ENCODE data around the gene ANXA9. TPM values are rescaled to one million over a fixed set of nuclear protein-coding genes. Genes with fewer than 3 reads are reported as not detected.

ANXA9 gene
- total RNA-seq, 8 experiments from 2014 or later: 0.54 to 1.7 (median 1.3) TPM

Other genes with a start within 250 kb of the ANXA9 start
- gene CTSS, start 216.5 kb upstream of the ANXA9 start, total RNA-seq: 10 to 100 TPM in 2 of 8 experiments, 1 to 10 TPM in 2, under 1 TPM in 4; 0.09 to 14.8 (median 1.1) TPM
- gene CTSK, start 174.0 kb upstream of the ANXA9 start, total RNA-seq: 100 to 1,000 TPM in 1 of 8 experiments, 10 to 100 TPM in 2, 1 to 10 TPM in 5; 1.2 to 330 (median 5.3) TPM
- 10 to 100 TPM; 22.0 to 43.7 (median 25.9) TPM for gene ARNT, start 105.7 kb upstream of the ANXA9 start, total RNA-seq
- 1 to 10 TPM in 1 of 8 experiments, under 1 TPM in 2, not detected in 5; 0.21 to 1.3 (median 0.27) TPM for gene CTXND2, start 95.2 kb upstream of the ANXA9 start, total RNA-seq
- gene SETDB1, start 55.9 kb upstream of the ANXA9 start, total RNA-seq: 10 to 100 TPM; 29.6 to 75.6 (median 58.1) TPM
- 100 to 1,000 TPM in 4 of 8 experiments, 10 to 100 TPM in 4; 46.1 to 116 (median 96.6) TPM for gene CERS2, start 7.5 kb upstream of the ANXA9 start, total RNA-seq
- 10 to 100 TPM in 7 of 8 experiments, 1 to 10 TPM in 1; 7.5 to 22.7 (median 19.0) TPM for gene MINDY1, start 24.6 kb downstream of the ANXA9 start, total RNA-seq
- gene PRUNE1, start 26.2 kb downstream of the ANXA9 start, total RNA-seq: 10 to 100 TPM; 10.5 to 30.2 (median 24.1) TPM
- 1 to 10 TPM in 4 of 8 experiments, under 1 TPM in 4; 0.18 to 1.6 (median 1.1) TPM for gene BNIPL, start 54.3 kb downstream of the ANXA9 start, total RNA-seq
- 10 to 100 TPM in 1 of 8 experiments, 1 to 10 TPM in 7; 3.9 to 10.3 (median 7.8) TPM for gene C1orf56, start 65.5 kb downstream of the ANXA9 start, total RNA-seq
- 10 to 100 TPM; 34.9 to 68.9 (median 52.4) TPM for gene CDC42SE1, start 77.3 kb downstream of the ANXA9 start, total RNA-seq
- gene MLLT11, start 78.1 kb downstream of the ANXA9 start, total RNA-seq: 100 to 1,000 TPM in 4 of 8 experiments, 10 to 100 TPM in 2, 1 to 10 TPM in 2; 3.3 to 201 (median 110) TPM
- 10 to 100 TPM in 2 of 8 experiments, 1 to 10 TPM in 6; 4.2 to 20.5 (median 6.1) TPM for gene GABPB2, start 88.5 kb downstream of the ANXA9 start, total RNA-seq
- 10 to 100 TPM in 5 of 8 experiments, 1 to 10 TPM in 3; 1.0 to 33.6 (median 15.4) TPM for gene SEMA6C, start 164.3 kb downstream of the ANXA9 start, total RNA-seq
- 1 to 10 TPM in 3 of 8 experiments, under 1 TPM in 5; 0.25 to 1.6 (median 0.55) TPM for gene TNFAIP8L2, start 174.4 kb downstream of the ANXA9 start, total RNA-seq
- gene LYSMD1, start 183.6 kb downstream of the ANXA9 start, total RNA-seq: 10 to 100 TPM in 5 of 8 experiments, 1 to 10 TPM in 3; 4.4 to 31.2 (median 18.1) TPM
- gene SCNM1, start 183.9 kb downstream of the ANXA9 start, total RNA-seq: 100 to 1,000 TPM in 2 of 8 experiments, 10 to 100 TPM in 6; 41.0 to 115 (median 77.1) TPM
- gene TMOD4, start 193.7 kb downstream of the ANXA9 start, total RNA-seq: 1 to 10 TPM in 3 of 8 experiments, under 1 TPM in 3, not detected in 2; 0.27 to 2.0 (median 0.96) TPM
- 100 to 1,000 TPM in 3 of 8 experiments, 10 to 100 TPM in 5; 34.2 to 146 (median 83.1) TPM for gene VPS72, start 207.9 kb downstream of the ANXA9 start, total RNA-seq
- gene PIP5K1A, start 216.3 kb downstream of the ANXA9 start, total RNA-seq: 100 to 1,000 TPM in 1 of 8 experiments, 10 to 100 TPM in 7; 44.2 to 113 (median 62.5) TPM

Data from motor neuron (in vitro differentiated cells).